Measurements from ENCODE around the gene ZNF335.

Gene ZNF335

GRCh38 chr20:46011631-46012482, 39.9 kb upstream of the ZNF335 start:
- no peaks in the 10 kb centered on the region for H3K36me3 ChIP-seq (ENCODE audit: low read depth)
- no peak overlapping the region for H3K4me3 ChIP-seq (ENCODE audit: severe bottlenecking)
- peak; percentile 84 for TF ChIP-seq CTCF (IDR thresholded peaks at IDR 0.05; ENCODE audit: poor library complexity, severe bottlenecking)
- ATAC-seq (ENCODE audit: low read depth) (no peak), DNase-seq (ENCODE audit: low spot score) (peak; percentile 91)
- no peaks in the 10 kb centered on the region for H3K27me3 ChIP-seq (ENCODE audit: insufficient read depth, poor library complexity, severe bottlenecking)
- H3K27ac ChIP-seq (ENCODE audit: poor library complexity, severe bottlenecking), result no peak overlapping the region
- peaks cover 8% of the 10 kb centered on the region for H3K4me1 ChIP-seq (ENCODE audit: insufficient read depth, poor library complexity, severe bottlenecking)
- H3K9me3 ChIP-seq (ENCODE audit: severe bottlenecking), result no peaks in the 10 kb centered on the region

DNA sequence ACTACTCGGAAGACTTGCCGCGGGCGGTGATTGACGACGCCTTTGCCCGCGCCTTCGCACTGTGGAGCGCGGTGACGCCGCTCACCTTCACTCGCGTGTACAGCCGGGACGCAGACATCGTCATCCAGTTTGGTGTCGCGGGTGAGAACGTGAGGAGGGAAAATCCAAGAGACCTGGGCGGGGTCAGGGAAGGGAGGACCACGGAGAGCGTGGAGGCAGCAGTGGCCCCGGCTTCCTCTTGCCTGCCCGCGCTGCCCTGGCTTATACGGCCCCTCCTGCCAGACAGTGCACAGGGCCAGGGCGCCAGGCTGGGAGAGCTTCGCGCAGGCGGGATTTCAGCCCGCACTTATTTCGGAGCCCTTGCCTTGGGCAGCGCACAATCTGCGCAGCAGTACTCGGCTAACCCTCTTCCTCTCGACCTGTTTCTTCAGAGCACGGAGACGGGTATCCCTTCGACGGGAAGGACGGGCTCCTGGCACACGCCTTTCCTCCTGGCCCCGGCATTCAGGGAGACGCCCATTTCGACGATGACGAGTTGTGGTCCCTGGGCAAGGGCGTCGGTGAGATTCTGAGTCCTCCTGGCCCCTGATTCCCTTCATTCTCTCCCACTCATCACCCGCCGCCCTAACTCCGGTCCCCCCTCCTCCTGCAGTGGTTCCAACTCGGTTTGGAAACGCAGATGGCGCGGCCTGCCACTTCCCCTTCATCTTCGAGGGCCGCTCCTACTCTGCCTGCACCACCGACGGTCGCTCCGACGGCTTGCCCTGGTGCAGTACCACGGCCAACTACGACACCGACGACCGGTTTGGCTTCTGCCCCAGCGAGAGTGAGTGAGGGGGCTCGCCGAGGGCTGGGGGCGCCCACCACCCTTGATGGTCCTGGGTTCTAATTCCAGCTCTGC, 38.7 kb upstream of the ZNF335 start:
- Histone ChIP-seq H3K27ac (ENCODE audit: poor library complexity, severe bottlenecking) (no peak overlapping the region), H3K4me1 (ENCODE audit: insufficient read depth, poor library complexity, severe bottlenecking) (peaks cover 12% of the 10 kb centered on the region), H3K36me3 (ENCODE audit: low read depth) (no peaks in the 10 kb centered on the region), H3K9me3 (ENCODE audit: severe bottlenecking) (no peaks in the 10 kb centered on the region), H3K27me3 (ENCODE audit: insufficient read depth, poor library complexity, severe bottlenecking) (no peaks in the 10 kb centered on the region), H3K4me3 (ENCODE audit: severe bottlenecking) (no peak overlapping the region)
- no peak for TF ChIP-seq CTCF (IDR thresholded peaks at IDR 0.05; ENCODE audit: poor library complexity, severe bottlenecking)
- DNase-seq (ENCODE audit: low spot score), result peak; percentile 83
- no peak for ATAC-seq (ENCODE audit: low read depth)

GRCh38 chr20:46009816-46010215, 37.8 kb upstream of the ZNF335 start:
- H3K9me3 ChIP-seq (ENCODE audit: severe bottlenecking), result no peaks in the 10 kb centered on the region
- H3K36me3 ChIP-seq (ENCODE audit: low read depth), result no peaks in the 10 kb centered on the region
- ATAC-seq (ENCODE audit: low read depth), result no peak
- TF ChIP-seq CTCF (IDR thresholded peaks at IDR 0.05; ENCODE audit: poor library complexity, severe bottlenecking), result no peak
- peaks cover 21% of the 10 kb centered on the region for H3K4me1 ChIP-seq (ENCODE audit: insufficient read depth, poor library complexity, severe bottlenecking)
- no peak overlapping the region for H3K27ac ChIP-seq (ENCODE audit: poor library complexity, severe bottlenecking)
- peak; percentile 84 for DNase-seq (ENCODE audit: low spot score)
- H3K27me3 ChIP-seq (ENCODE audit: insufficient read depth, poor library complexity, severe bottlenecking), result no peaks in the 10 kb centered on the region
- H3K4me3 ChIP-seq (ENCODE audit: severe bottlenecking), result no peak overlapping the region

GRCh38 chr20:46007671-46008070, 35.7 kb upstream of the ZNF335 start:
- no peak for TF ChIP-seq CTCF (IDR thresholded peaks at IDR 0.05; ENCODE audit: poor library complexity, severe bottlenecking)
- Histone ChIP-seq H3K27ac (ENCODE audit: poor library complexity, severe bottlenecking) (peak overlapping the region; percentile 91), H3K36me3 (ENCODE audit: low read depth) (no peaks in the 10 kb centered on the region), H3K27me3 (ENCODE audit: insufficient read depth, poor library complexity, severe bottlenecking) (no peaks in the 10 kb centered on the region), H3K9me3 (ENCODE audit: severe bottlenecking) (no peaks in the 10 kb centered on the region), H3K4me1 (ENCODE audit: insufficient read depth, poor library complexity, severe bottlenecking) (peaks cover 29% of the 10 kb centered on the region), H3K4me3 (ENCODE audit: severe bottlenecking) (no peak overlapping the region)
- peak; percentile 49 for DNase-seq (ENCODE audit: low spot score)
- no peak for ATAC-seq (ENCODE audit: low read depth)

Data from RWPE2 (cell line).